ENCODE measurements around the gene ZSCAN5B. TPM values are rescaled to one million over a fixed set of nuclear protein-coding genes. Genes with fewer than 3 reads are reported as not detected.
"Not testable (repeated sequence)": the region's sequence is repeated elsewhere in the genome, so short reads cannot be mapped to it uniquely, and the experiment has no call there.

ZSCAN5B gene, protein sequence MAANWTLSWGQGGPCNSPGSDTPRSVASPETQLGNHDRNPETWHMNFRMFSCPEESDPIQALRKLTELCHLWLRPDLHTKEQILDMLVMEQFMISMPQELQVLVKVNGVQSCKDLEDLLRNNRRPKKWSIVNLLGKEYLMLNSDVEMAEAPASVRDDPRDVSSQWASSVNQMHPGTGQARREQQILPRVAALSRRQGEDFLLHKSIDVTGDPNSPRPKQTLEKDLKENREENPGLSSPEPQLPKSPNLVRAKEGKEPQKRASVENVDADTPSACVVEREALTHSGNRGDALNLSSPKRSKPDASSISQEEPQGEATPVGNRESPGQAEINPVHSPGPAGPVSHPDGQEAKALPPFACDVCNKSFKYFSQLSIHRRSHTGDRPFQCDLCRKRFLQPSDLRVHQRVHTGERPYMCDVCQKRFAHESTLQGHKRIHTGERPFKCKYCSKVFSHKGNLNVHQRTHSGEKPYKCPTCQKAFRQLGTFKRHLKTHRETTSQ
- total RNA-seq = not detected in 2 replicates

- not testable (repeated sequence) for DNase-seq (ENCODE audit: extremely low read depth, low read depth, low spot score)
These were observed at the start of gene ZSCAN5B for GRCh38 chr19:56197646-56198045. Gene ZSCAN5B, minus strand, starts transcription at chr19:56197783. Its CDS starts 4,731 bp downstream, at chr19:56193052.

DNA sequence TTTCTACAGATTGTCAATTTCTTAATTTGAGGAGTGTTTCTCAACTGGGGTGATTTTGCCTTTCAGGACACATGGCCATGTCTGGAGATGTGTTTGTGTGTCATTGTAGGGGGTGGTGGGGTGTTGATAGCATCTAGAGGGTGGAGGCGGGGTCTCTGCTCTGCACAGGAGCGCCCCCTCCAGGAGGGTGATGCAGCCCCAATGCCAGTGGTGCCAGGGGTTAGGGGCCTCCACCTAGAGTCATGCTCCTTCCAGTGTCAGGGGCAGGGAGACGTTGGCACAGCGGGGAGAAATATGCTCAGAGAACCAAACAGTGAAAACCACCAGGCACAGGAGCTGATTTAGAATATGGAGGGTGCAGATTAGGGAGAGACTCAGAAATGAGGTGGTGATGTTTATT, 48.2 kb upstream of the ZSCAN5B start:
- not testable (repeated sequence) for DNase-seq (ENCODE audit: extremely low read depth, low read depth, low spot score)

GRCh38 chr19:56245121-56245740, 47.6 kb upstream of the ZSCAN5B start:
- DNase-seq (ENCODE audit: extremely low read depth, low read depth, low spot score) = no peak

GRCh38 chr19:56223481-56223880, 25.9 kb upstream of the ZSCAN5B start:
- no peak for DNase-seq (ENCODE audit: extremely low read depth, low read depth, low spot score)

DNA sequence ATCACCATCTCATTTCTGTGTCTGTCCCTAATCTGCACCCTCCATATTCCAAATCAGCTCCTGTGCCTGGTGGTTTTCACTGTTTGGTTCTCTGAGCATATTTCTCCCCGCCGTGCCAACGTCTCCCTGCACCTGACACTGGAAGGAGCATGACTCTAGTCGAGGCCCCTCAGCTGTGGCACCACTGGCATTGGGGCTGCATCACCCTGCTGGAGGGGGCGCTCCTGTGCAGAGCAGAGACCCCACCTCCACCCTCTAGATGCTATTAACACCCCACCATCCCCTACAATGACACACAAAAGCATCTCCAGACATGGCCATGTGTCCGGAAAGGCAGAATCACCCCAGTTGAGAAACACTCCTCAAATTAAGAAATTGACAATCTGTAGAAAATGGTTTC, 25.3 kb upstream of the ZSCAN5B start:
- DNase-seq (ENCODE audit: extremely low read depth, low read depth, low spot score) = no peak

DNA sequence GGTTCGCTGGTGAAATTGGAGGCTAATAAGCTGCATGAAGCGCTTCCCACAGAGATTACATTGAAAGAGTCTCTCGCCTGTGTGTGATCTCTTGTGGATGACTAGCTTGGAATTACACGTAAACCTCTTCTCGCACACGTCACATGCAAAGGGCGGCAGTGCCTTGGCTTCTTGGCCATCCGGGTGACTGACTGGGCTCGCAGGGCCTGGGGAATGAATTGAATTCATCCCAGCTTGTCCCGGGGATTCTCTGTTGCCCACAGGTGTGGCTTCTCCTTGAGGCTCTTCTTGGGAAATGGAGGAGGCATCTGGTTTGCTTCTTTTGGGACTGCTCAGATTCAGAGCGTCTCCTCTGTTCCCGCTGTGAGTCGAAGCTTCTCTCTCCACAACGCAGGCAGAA, 24.3 kb upstream of the ZSCAN5B start:
- no peak for DNase-seq (ENCODE audit: extremely low read depth, low read depth, low spot score)

DNA sequence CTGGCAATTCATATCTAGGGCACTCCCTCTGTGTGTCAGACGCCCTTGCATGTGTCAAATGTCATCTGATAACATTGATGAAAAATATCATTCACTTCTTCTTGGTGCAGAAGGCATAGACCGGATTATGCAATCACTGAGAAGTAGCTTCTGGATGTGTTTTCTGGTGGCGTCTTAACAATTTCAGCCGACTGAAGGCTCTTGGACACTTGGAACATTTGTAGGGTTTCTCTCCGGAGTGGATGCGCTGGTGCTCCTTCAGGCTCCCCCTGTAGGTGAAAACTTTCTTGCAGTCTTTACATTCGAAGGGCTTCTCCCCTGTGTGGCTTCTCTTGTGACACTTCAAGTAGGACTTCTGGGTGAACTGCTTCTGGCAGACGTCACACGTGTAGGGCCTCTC, 23.9 kb upstream of the ZSCAN5B start:
- DNase-seq (ENCODE audit: extremely low read depth, low read depth, low spot score) = not testable (repeated sequence)

- no peak for DNase-seq (ENCODE audit: extremely low read depth, low read depth, low spot score)
These were observed 21.4 kb upstream of the ZSCAN5B start for GRCh38 chr19:56218961-56219360.

DNA sequence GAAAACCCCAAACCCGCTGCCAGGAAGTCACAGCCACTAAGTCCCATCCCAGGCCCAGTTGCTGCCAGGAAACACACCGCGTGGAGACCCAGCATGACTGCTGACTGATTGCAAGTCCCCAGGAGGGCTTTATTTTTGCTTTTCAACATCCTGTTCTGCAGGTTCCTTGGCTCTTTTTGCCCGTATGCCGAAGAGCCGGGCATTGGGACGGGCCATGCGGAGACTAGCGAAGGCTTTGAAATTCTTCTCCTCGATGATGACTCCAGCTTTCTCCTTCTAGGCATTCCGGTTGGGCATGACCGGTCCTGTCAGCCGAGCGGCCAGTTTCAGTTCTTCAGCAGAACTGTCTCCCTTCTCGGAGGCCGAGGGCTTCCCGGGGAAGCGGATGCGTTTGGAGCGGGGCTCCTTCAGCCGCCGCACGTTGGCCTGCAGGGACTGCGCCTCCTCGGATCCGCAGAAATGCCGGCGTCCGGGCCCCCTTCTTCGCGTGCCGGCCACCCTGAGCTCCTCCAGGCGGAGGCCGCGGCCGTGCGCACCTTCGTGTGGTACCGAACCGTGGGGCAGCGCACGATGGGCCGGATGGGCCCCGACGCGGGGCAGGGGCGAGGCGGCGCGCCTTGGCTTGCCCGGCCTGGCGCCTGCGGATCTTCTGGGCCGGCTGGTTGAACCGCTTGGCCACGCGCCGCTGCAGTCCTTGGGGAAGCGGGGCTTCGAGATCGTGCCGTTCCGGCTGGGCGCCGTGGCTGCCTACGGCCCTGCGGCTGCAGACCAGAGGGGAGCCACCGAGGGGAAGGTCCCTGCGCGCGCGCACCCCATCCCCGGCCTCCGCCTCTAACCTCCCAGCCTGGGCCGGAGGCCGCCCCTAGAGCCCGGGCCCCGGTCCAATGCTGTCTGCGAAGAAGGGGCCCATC, 19.7 kb upstream of the ZSCAN5B start:
- DNase-seq (ENCODE audit: extremely low read depth, low read depth, low spot score) = no peak

GRCh38 chr19:56211718-56212117, 14.1 kb upstream of the ZSCAN5B start:
- DNase-seq (ENCODE audit: extremely low read depth, low read depth, low spot score) = no peak

GRCh38 chr19:56210036-56210435, 12.5 kb upstream of the ZSCAN5B start:
- DNase-seq (ENCODE audit: extremely low read depth, low read depth, low spot score) = not testable (repeated sequence)

- no peak for DNase-seq (ENCODE audit: extremely low read depth, low read depth, low spot score)
These were observed 11.5 kb upstream of the ZSCAN5B start for GRCh38 chr19:56209091-56209490.

- not testable (repeated sequence) for DNase-seq (ENCODE audit: extremely low read depth, low read depth, low spot score)
These were observed 10.0 kb upstream of the ZSCAN5B start for GRCh38 chr19:56207581-56207980.

- DNase-seq (ENCODE audit: extremely low read depth, low read depth, low spot score) = no peak
These were observed 4.4 kb upstream of the ZSCAN5B start, which contains the start of gene ZSCAN5C for GRCh38 chr19:56201973-56202372. Gene ZSCAN5C, plus strand, starts transcription at chr19:56202273. Its CDS starts 3,641 bp downstream, at chr19:56205914.

DNA sequence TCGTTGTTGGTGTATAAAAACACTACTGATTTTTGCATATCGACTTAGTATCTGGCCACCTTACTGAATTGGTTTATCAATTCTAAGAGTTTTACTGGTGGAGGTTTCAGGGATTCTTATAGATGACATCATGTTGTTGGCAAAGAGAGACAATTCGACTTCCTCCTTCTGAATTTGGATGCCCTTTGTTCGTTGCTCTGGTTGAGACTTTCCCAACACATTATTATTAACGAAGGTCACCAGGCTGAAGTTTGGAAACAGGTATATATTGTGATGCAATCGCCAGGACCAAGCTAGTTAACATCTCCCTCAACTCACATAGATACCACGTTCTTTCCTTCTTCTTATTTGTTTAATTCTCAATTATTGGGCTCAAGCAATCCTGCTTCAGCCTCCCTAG, 2.1 kb upstream of the ZSCAN5B start:
- no peak for DNase-seq (ENCODE audit: extremely low read depth, low read depth, low spot score)

- DNase-seq (ENCODE audit: extremely low read depth, low read depth, low spot score) = no peak
These were observed 3.5 kb downstream of the ZSCAN5B start for GRCh38 chr19:56193981-56194640.

DNA sequence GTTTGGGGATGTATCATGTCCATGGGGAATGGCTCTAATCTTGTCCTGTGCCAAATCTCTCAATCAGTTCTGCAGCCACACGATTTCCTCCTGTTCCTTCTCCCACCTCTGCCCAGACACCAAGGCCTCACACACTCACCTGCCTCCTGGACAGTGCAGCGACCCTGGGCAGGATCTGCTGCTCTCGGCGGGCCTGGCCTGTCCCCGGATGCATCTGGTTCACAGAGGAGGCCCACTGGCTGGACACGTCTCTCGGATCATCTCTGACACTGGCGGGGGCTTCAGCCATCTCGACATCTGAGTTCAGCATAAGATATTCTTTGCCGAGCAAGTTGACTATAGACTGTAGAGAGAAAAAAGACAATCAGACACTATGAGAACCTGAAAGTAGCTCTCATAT, 5.9 kb downstream of the ZSCAN5B start:
- no peak for DNase-seq (ENCODE audit: extremely low read depth, low read depth, low spot score)

DNA sequence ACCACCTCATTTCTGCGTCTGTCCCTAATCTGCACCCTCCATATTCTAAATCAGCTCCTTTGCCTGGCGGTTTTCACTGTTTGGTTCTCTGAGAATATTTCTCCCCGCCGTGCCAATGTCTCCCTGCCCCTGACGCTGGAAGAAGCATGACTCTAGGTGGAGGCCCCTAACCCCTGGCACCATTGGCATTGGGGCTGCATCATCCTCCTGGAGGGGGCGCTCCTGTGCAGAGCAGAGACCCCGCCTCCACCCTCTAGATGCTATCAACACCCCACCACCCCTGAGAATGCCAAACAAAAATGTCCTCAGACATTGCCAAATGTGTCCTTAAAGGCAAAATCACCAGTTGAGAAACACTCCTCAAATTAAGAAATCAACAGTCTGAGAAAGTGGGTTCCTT, 6.5 kb downstream of the ZSCAN5B start:
- DNase-seq (ENCODE audit: extremely low read depth, low read depth, low spot score) = no peak

DNA sequence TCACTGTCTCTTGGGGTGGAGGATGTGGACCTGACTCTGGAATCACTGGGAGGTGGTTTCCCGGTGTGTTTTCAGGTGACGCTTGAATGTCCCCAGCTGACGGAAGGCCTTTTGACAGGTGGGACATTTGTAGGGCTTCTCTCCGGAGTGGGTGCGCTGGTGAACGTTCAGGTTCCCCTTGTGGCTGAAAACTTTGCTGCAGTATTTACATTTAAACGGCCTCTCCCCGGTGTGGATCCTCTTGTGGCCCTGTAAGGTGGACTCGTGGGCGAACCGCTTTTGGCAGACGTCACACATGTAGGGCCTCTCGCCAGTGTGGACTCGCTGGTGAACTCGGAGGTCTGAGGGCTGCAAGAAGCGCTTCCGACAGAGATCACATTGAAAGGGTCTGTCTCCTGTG, 7.8 kb downstream of the ZSCAN5B start:
- no peak for DNase-seq (ENCODE audit: extremely low read depth, low read depth, low spot score)

- no peak for DNase-seq (ENCODE audit: extremely low read depth, low read depth, low spot score)
These were observed 19.9 kb downstream of the ZSCAN5B start for GRCh38 chr19:56177564-56178243.

Data from glomerular endothelial cell (primary cell).